ENCODE data around the gene GTSE1. TPM values are rescaled to one million over a fixed set of nuclear protein-coding genes. Genes with fewer than 3 reads are reported as not detected.

Gene GTSE1
- polyA plus RNA-seq, 1 of the 3 experiments (the other 2 are of a cell fraction) = 12.2 TPM

GRCh38 chr22:46299101-46299500 is 2.4 kb downstream of the GTSE1 start:
- H4K20me1 ChIP-seq (ENCODE audit: insufficient read depth) = peaks cover 6% of the 10 kb centered on the region; the same call in 1 of the 2 replicates
- H3K9ac ChIP-seq = no peak overlapping the region
- no peak overlapping the region for H3K4me3 ChIP-seq (ENCODE audit: low read depth in 2 of 2, low read length in 1 of 2)
- no peak overlapping the region for H3K27ac ChIP-seq (ENCODE audit: low read depth in 2 of 2, low read length in 1 of 2)
- WGBS (ENCODE audit: low lambda C conversion rate) = 95% methylated on average over 13 of the region's 13 CpGs
- CTCF ChIA-PET = interaction anchor here (1.6 to 5.8 kb wide), 3 partner anchors 15 to 293 kb away, joined by 5 to 45 read pairs (median 5); no protein-coding TSS in a partner anchor
- H3F3A ChIP-seq (replicated peaks; ENCODE audit: insufficient read depth) = peaks cover 18% of the 10 kb centered on the region
- no peak overlapping the region for H3K4me2 ChIP-seq
- peaks cover 0 to 8% of the 10 kb centered on the region in 2 experiments for H3K36me3 ChIP-seq (replicated peaks in 1 of 2; ENCODE audit: control insufficient read depth in 1 of 2, insufficient read depth in 2 of 2, low read length in 1 of 2)
- H3K27me3 ChIP-seq (ENCODE audit: insufficient read depth) = no peaks in the 10 kb centered on the region
- DNase-seq = no peak
- H3K9me2 ChIP-seq = no peaks in the 10 kb centered on the region
- POLR2A ChIA-PET = no interaction called here
- peaks cover 72% of the 10 kb centered on the region for H3K79me2 ChIP-seq (ENCODE audit: insufficient read depth)
- H2AFZ ChIP-seq (ENCODE audit: low read depth) = no peak overlapping the region
- peaks cover 14 to 21% of the 10 kb centered on the region in 2 experiments; a peak in 3 of 4 replicates for H3K4me1 ChIP-seq (ENCODE audit: control insufficient read depth in 1 of 2, insufficient read depth in 2 of 2, low read depth in 1 of 2, low read length in 1 of 2)
- TF ChIP-seq CTCF (IDR thresholded peaks at IDR 0.05) (no peak), TAF1 (IDR thresholded peaks at IDR 0.05; ENCODE audit: borderline replicate concordance, low read depth, low read length) (no peak), CHD2 (IDR thresholded peaks at IDR 0.05; ENCODE audit: low read length, partially characterized antibody) (no peak), MXI1 (IDR thresholded peaks at IDR 0.05; ENCODE audit: low read depth, low read length) (no peak), FOXJ3 (CRISPR knock-in tag; IDR thresholded peaks at IDR 0.05) (no peak), EZH2phosphoT487 (IDR thresholded peaks at IDR 0.05; ENCODE audit: borderline replicate concordance, low read depth) (no peak), SIN3A (IDR thresholded peaks at IDR 0.05; ENCODE audit: borderline replicate concordance, low read depth, low read length) (no peak), GATA2 (CRISPR knock-in tag; IDR thresholded peaks at IDR 0.05) (no peak), YY1 (IDR thresholded peaks at IDR 0.05; ENCODE audit: low read depth) (no peak), RXRA (IDR thresholded peaks at IDR 0.05; ENCODE audit: borderline replicate concordance, low read depth) (no peak), NRF1 (IDR thresholded peaks at IDR 0.05; ENCODE audit: low read depth, low read length) (no peak)
- no peaks in the 10 kb centered on the region for H3K9me3 ChIP-seq

GRCh38 chr22:46300491-46300890 is 3.8 kb downstream of the GTSE1 start:
- no peaks in the 10 kb centered on the region for H3K9me3 ChIP-seq
- WGBS (ENCODE audit: low lambda C conversion rate) = 92% methylated on average over 7 of the region's 7 CpGs
- CTCF ChIA-PET = interaction anchor here (1.2 to 1.3 kb wide), 2 partner anchors 54 to 178 kb away, joined by 3 read pairs; no protein-coding TSS in a partner anchor
- TF ChIP-seq TAF1 (IDR thresholded peaks at IDR 0.05; ENCODE audit: borderline replicate concordance, low read depth, low read length) (no peak), TEAD4 (IDR thresholded peaks at IDR 0.05; ENCODE audit: borderline replicate concordance, insufficient read depth) (no peak), RAD21 (IDR thresholded peaks at IDR 0.05; ENCODE audit: low read length) (no peak), GABPA (IDR thresholded peaks at IDR 0.05; ENCODE audit: low read depth) (no peak), USF2 (IDR thresholded peaks at IDR 0.05; ENCODE audit: borderline replicate concordance, low read depth, low read length) (no peak), CTCF (IDR thresholded peaks at IDR 0.05) (no peak), EP300 (IDR thresholded peaks at IDR 0.05; ENCODE audit: borderline replicate concordance in 1 of 2, low read depth in 1 of 2, low read length in 1 of 2) (no peak), JUND (IDR thresholded peaks at IDR 0.05) (no peak), MXI1 (IDR thresholded peaks at IDR 0.05; ENCODE audit: low read depth, low read length) (no peak), RCOR1 (IDR thresholded peaks at IDR 0.05; ENCODE audit: low read length) (no peak)
- TF ChIP-seq, protein P1, sequence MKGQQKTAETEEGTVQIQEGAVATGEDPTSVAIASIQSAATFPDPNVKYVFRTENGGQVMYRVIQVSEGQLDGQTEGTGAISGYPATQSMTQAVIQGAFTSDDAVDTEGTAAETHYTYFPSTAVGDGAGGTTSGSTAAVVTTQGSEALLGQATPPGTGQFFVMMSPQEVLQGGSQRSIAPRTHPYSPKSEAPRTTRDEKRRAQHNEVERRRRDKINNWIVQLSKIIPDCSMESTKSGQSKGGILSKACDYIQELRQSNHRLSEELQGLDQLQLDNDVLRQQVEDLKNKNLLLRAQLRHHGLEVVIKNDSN (IDR thresholded peaks at IDR 0.05; ENCODE audit: borderline replicate concordance, low read depth) = no peak
- TF ChIP-seq, protein P2, sequence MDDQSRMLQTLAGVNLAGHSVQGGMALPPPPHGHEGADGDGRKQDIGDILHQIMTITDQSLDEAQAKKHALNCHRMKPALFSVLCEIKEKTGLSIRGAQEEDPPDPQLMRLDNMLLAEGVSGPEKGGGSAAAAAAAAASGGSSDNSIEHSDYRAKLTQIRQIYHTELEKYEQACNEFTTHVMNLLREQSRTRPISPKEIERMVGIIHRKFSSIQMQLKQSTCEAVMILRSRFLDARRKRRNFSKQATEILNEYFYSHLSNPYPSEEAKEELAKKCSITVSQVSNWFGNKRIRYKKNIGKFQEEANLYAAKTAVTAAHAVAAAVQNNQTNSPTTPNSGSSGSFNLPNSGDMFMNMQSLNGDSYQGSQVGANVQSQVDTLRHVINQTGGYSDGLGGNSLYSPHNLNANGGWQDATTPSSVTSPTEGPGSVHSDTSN (IDR thresholded peaks at IDR 0.05) = no peak
- TF ChIP-seq, protein P3, sequence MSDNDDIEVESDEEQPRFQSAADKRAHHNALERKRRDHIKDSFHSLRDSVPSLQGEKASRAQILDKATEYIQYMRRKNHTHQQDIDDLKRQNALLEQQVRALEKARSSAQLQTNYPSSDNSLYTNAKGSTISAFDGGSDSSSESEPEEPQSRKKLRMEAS (IDR thresholded peaks at IDR 0.05; ENCODE audit: low read depth) = no peak

More at GRCh38 chr22:46300491-46300890, 3.8 kb downstream of the GTSE1 start:
- Histone ChIP-seq H4K20me1 (ENCODE audit: insufficient read depth) (peaks cover 10% of the 10 kb centered on the region; the same call in 1 of the 2 replicates), H3K79me2 (ENCODE audit: insufficient read depth) (peaks cover 86% of the 10 kb centered on the region), H3K4me3 (ENCODE audit: low read depth in 2 of 2, low read length in 1 of 2) (no peak overlapping the region), H3K4me2 (no peak overlapping the region), H3K27ac (ENCODE audit: low read depth in 2 of 2, low read length in 1 of 2) (no peak overlapping the region), H3F3A (replicated peaks; ENCODE audit: insufficient read depth) (peaks cover 17% of the 10 kb centered on the region), H3K4me1 (ENCODE audit: control insufficient read depth in 1 of 2, insufficient read depth in 2 of 2, low read depth in 1 of 2, low read length in 1 of 2) (peaks cover 14 to 19% of the 10 kb centered on the region in 2 experiments; a peak in 3 of 4 replicates), H2AFZ (ENCODE audit: low read depth) (no peak overlapping the region), H3K9me2 (no peaks in the 10 kb centered on the region), H3K27me3 (ENCODE audit: insufficient read depth) (no peaks in the 10 kb centered on the region), H3K9ac (no peak overlapping the region), H3K36me3 (replicated peaks in 1 of 2; ENCODE audit: control insufficient read depth in 1 of 2, insufficient read depth in 2 of 2, low read length in 1 of 2) (peaks cover 0 to 8% of the 10 kb centered on the region in 2 experiments)
- DNase-seq = no peak
- POLR2A ChIA-PET = no interaction called here
